Eye (tissue), 1 donor: ENCODE measurements around the gene BRD1.

Source experiments
- DNase-seq: peaks from one replicate; pipeline ENCODE4 v3.0.0-alpha.2; 2015

Gene BRD1

DNA sequence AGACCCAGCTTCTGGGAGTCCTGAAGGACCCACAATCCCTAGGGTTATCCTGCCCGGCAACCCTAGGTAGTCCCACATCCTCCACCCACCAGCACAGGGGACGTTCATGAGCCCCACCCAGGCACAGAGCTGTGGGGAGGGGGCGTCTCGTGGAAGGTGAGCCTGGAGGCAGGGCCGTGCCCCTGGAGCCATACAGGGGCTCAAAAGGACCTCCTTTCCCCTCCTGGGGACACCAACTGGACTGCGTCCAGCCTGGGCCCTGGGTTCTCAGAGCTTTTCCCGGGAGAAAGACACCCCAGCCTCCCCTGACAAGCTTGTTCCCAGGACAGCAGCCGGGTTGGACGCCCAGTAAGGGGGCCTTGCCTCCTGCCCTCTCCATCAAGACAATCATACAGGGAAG is 78.4 kb downstream of the BRD1 start:
- DNase-seq, result no peak

DNA sequence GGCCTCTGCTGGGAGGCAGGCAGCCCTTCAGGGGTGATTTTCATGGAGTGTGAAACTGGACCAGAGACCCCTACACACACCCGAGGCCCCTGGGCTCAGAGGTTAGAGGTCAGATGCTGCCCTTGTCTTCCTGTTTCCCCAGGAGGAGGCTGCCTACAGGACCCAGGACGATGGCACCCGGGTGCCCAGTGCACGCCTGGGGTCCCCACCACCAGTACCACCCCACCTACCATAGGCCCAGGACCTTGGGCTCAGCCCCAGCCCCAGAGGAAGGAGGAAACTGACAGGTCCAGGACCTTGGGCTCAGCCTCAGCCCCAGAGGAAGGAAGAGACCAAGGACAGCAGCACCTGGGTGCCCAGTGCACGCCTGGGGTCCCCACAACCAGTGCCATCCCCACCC is 79.2 kb downstream of the BRD1 start:
- DNase-seq, result no peak

DNA sequence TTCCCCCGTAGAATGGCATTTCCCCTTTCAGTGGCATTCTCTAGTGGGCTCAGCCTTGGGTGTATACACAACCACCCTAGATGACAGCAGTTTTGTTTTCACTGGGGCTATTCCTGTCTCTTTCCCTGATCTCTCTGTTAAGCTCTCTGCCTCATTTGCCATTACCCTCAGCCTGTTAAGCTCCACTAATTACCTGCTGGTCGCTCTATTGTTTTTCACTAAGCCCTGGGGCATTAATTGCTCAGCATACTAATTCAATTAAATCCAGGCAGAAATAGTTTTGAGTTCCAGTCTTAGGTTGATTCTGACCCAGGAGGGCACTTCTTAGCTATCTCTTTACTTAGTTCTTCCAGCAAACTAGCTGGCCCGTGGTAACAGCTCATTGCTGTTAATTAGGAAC is 80.0 kb downstream of the BRD1 start:
- no peak for DNase-seq

DNA sequence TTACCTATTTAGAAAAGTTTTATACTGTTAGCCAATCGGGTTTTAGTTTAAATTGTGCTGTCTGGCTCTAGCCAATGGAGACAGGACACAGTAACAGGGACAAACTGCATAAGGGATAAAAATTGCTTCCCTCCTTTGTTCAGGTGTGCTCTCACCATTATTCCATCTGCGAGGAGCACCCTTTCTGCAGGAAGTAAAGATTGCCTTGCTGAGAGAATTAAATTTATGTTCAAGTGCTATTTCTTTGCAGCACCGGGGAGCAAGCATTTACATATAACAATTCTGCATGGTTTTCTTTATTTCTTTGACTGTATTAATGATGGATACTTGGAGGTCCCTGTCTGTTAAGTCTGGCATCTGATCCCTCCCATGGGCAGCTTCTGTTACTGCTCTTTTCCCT is 80.5 kb downstream of the BRD1 start:
- no peak for DNase-seq

DNA sequence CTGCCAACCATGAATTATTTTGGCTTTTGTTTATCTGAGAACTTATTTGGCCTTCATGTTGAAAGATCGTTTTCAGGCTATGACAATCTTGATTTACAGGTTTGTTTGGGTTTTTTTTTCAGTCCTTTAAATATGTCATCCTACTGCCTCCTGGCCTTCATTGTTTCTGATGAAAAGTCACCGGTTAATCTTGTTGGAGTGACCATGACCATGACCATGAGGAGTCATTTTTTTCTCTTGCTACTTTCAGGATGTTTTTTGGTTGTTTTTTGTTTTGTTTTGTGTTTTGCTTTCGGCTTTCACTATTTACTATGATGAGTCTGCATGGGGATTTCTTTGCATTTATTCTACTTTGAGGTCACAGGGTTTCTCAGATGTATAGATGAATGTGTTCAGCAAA is 81.6 kb downstream of the BRD1 start:
- no peak for DNase-seq

DNA sequence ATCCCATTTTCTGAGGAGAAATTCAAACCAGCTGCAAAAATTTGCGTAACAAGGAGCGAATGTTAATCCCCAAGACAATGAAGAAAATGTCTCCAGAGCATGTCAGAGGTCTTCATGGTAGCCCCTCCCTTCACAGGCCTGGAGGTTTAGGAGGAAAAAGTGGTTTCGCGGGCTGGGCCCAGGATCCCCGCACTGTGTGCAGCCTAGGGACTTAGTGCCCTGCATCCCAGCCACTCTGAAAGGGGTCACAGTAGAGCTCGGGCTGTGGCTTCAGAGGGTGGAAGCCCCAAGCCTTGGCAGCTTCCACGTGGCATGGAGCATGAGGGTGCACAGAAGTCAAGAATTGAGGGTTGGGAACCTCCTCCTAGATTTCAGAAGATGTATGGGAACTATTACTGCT is 87.4 kb downstream of the BRD1 start:
- no peak for DNase-seq

DNA sequence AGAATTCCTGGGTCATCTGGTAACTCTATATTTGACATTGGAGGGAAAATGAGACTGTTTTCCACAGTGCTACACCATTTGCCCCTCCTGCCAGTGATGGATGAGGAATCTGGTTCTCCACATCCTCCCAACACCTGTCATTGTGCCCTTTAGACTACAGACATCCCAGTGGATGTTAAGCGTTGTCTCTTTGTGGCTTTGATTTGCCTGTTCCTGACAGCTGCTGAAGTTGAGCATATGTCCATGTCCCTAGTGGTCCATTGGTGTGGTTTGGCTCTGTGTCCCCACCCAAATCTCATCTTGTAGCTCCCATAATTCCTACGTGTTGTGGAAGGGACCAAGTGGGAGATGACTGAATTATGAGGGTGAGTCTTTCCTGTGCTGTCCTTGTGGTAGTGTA is 88.5 kb downstream of the BRD1 start:
- DNase-seq, result no peak

DNA sequence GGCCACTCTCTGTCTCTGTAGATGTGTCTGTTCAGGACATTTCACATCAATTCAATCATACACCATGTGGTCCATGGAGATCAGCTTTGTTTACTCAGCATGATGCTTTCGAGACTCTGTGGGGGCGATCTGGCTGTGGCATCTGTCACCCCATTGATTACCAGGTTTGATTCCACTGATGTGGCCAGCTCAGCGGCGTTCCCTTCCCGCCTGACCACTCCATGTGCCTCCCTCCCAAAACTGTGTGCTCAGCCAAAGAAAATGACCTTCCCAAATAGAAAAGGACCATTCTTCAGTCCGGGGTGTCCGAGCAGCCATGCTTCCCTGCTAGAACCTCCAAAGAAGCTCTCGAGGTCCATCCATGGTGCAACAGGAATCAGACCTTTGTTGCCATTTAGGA is 89.1 kb downstream of the BRD1 start:
- DNase-seq, result peak; percentile 13

DNA sequence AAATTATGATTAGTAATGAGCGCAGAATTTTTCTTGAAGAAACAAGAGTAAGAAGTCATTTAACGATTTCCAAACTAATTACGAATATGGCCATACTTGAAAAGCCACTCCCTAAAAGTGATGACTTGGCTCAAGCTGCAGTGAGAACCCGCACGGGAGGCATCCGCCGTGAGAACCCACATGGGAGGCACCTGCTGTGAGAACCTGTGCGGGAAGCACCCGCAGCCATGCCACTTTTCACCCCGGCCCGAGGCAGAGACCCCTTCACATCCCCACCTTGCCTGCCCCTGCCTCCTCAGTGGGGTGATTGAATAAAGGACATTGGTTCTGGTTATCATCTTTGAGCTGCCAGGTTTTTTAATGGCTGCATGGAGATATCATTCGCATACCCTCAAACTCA is 89.7 kb downstream of the BRD1 start:
- no peak for DNase-seq

DNA sequence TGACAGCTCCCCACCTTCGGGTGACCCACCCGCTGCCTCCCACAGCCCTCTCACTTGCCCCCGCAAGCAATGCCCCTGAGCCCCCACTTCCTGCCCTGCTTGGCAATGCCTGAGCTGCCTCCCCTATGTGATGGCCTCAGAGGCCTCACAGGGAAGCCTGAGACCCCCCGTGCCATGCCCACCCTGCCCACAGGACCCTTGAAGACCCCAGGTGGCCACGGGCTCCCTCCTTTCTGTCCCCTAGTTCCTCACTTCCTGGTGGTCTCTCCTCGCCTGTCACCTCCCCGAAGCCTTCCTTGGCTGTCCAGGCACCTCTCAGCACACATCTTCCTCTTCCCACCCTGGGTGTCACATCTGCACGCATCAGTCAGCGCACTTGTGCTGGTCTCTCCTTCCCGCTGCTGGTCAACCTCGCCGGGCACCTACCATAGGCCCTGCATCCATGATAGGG is 90.5 kb downstream of the BRD1 start:
- DNase-seq, result no peak

DNA sequence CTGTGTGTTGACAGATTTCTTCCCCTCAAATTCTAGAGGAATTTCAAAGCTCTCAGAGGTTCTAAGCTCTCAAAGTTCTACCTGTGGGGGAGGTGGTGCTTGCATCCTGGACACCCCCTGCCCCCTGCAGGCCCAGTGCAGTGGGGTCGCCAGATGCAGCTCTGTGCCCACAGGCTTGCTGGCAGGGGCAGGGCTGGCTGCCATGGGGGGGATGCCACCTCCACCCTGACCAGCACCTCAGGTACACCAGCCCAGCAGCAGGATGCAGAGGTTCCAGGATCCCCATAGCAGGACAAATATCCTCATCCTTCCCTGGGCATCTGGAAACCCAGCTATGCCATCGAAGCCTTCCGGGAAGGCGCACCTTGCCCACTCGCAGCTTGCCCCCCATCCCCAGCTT is 91.1 kb downstream of the BRD1 start:
- DNase-seq, result no peak

DNA sequence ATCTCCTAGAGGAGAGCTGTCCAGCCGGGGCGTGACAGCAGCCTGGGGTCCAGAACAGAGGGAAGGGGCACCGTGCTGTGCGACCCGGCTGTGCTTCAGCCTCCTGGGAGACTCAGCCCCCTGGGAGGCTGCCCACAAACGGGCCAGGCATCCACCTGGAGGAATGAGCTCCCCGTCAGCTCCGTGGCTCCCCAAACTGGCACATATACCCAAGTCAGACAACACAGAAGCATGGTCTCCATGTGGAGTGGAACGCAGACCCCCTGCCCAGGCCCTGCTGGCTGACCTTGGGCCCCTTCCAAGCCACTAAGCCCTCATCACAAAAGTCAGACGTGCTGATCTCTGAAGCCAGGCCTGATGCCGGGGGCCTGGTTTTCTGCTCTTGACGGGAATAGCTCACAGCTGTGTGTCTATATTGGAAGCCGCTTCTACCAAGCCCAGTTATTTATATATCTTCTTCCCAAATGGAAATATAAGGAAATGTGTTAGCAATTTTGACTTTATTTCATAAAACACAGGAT is 91.7 kb downstream of the BRD1 start:
- no peak for DNase-seq

DNA sequence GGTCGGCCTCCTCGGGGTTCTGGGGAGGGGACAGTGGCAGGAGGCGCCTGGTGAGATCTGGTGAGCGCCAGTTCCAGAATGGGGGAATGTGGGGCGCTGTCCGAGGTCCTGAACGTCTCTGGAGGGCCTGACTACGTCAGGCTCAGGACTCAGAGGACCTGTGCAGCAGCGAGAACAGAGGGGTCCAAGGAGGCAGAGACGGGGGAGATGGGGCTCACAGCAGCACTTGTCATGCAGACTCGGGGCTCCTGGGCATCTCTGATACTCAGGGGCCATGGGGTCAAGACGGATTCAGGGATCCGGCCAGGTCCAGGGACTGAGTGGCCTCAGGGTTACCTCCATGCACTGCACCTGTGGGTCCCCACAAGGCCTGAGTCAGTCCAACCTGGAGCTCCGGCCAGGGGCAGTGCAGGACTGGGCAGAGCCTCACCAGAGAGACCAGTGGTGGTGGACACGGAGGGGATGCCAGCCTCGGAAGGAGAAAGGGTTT is 92.2 kb downstream of the BRD1 start:
- DNase-seq, result peak; percentile 81

DNA sequence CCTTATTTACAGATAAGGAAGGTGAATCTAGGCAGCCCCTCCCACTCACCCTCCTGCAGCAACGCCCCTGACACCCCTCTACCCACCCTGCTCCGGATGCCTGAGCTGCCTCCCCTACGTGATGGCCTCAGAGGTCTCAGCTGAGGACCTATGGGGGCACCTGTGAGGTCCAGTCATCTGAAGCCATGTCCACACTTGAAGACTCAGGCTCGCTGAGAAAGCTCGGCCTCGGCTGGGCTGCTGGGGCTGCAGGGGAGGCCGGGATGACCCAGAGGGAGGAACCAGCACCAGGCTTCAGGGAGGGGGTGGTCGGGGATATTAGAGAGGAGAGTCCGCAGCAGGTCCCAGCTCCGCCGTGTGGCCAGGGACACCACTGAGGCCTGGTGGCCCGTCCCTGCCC is 92.8 kb downstream of the BRD1 start:
- no peak for DNase-seq

DNA sequence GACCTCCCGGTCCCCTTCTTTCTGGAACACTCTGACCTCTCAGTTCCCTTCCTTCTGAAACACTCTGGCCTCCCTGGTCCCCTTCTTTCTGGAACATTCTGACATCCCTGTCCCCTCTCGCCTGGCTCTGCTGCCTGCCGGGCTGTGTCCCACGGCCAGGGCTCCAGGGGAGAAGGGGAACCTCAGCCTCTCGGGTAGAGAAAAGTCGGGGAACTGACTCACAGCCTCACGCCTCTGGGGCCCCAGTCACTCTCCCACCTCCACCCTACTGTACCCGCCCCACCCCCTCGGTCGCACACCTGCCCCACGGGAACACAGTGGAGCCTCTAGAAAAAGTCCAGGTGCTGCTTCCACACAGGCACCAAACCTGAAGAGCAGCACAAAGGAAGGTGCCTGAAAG is 93.3 kb downstream of the BRD1 start:
- DNase-seq, result no peak

DNA sequence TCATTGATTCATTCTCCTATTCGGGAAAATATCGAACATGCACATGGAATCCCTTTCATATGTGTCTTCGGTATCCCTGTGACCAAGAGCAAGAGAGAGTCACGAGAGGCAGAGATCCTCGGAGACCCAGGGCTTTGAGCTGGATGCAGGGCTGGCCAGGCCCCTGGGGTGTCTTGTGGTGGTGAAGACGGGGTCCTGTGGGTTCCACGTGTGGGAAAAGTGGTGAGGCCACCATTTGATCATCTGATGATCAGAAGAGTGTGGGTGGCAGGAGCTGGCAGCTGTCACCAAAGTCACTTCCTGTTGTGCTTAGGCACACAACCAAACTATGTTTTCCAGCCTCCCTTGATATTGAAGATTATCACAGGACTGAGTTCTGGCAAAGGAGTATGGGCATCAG is 94.0 kb downstream of the BRD1 start:
- no peak for DNase-seq

DNA sequence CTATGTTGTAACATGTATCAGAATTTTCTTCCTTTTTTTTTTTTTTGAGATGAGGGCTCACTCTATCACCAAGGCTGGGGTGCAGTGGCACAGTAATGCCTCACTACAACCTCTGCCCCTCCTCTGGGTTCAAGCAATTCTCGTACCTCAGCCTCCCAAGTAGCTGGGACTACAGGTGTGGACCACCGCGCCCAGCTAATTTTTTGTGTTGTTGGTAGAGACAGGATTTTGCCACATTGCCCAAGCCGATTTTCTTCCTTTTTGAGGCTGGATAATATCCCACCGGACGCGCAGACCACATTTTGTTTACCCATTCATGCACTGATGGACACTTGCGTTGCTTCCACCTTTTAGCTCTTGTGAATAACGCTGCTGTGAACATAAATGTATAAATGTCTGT is 97.0 kb downstream of the BRD1 start:
- DNase-seq, result no peak

DNA sequence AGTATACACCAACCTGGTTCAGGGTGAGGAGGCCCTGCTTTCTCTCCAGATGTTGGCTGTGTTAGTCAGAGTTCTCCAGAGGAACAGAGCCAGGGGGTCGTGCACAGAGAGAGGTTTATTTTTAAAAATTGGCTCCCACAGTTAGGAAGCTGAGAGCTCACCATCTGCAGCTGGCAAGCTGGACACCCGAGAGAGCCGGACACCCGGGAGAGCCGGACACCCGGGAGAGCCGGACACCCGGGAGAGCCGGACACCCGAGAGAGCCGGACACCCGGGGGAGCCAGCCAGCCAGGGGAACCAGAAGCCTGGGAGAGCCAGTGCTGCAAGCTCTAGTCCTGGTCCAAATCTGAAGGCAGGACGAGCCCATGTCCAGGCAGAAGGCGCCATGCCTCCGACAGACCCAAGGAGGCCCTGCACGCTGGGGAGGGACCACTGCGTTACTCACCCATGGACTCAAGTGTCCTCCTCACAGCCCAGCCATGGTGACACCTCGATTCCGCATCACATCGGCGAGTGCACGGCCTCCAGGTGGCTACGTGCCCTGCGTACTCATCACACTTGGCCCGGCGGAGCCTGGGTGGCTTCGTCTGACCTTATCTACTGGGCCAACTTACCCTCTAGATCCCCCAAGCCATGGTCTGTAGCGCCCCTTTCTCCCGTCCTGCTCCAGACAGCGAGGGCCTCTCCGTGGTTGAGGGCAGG is 99.0 kb downstream of the BRD1 start:
- no peak for DNase-seq

DNA sequence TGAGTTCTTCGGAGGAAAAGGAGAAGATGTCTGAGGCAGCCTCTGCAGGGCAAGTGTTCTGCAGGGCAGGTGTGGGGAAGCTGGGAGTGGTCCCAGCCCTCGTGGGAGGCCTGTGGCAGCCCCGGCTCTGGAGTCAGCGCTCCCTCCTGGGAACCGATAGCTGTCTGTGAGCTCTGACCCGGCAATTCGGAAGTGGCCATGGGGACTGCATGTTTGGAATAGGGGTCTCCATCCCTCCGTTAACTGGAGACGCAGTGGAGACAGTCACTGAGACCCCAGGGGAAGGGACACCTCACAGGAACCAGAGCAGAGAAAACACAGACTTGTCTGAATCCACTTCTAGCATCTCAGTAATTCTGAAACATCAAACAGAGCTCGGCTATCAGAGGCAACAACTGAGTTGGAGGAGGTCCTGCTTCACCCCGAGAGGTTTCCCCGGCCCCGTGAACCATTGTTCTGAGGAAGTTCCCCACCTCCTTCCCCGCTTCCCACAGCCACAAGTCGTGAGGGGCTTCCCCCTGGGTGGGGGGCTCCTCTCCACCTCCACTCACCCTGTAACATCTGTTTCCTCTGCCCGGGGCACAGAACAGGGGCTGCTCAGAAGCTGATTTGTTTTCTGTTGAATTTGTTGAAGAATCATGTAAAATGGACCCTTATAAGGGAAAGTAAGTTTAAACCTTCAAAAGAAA is 99.6 kb downstream of the BRD1 start:
- DNase-seq, result no peak

DNA sequence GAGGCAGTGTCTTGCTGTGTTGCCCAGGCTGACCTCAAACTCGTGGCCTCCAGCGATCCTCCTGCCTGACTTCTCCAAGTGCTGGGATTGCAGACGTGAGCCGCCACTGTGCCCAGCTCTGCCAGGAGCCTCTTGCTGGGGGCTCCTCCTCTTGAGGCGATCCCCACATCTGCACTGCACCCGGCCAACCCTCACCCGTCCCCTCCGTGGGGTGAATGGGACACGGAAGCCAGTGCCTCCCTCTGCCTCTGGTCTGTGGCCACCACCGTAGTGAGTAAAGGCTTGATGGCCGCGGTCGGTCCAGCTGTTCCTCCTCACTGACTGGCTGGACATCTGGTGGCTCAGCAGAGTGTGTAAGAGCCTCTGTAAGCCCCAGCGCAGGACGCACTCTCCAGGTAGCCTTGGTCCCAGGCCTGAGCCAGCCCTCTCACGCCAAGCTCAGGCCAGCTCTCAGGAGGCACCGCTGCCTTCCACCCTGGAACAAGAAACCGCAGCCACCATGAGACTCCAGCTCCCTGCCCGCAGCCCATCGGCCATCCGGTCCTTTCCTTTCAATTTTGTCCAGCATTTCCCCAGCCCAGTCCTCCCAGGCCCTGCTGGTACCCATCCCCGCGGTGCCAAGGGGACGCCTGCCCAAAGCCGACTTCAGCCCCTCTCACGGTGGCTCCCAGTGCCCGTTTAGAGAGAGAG is 100.3 kb downstream of the BRD1 start:
- DNase-seq, result no peak

DNA sequence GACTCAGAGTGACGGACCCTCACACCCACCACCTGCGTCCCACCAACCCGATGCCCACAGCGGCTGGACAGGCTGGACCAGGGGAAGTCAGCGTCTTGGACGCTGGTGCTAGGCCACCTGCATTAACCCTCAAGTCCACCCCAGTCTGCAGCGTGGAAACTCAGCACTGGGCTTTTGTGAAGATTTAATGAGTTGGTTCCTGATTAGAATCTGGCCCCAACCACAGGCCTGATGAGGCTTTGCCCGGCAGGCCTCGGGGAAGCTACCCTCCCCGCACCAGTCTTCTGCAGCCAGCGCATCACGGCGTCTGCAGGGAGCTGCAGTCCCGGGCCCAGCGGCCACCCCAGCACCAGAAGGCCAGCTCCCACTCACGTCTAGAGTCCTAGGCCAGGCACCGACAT is 101.0 kb downstream of the BRD1 start:
- no peak for DNase-seq

DNA sequence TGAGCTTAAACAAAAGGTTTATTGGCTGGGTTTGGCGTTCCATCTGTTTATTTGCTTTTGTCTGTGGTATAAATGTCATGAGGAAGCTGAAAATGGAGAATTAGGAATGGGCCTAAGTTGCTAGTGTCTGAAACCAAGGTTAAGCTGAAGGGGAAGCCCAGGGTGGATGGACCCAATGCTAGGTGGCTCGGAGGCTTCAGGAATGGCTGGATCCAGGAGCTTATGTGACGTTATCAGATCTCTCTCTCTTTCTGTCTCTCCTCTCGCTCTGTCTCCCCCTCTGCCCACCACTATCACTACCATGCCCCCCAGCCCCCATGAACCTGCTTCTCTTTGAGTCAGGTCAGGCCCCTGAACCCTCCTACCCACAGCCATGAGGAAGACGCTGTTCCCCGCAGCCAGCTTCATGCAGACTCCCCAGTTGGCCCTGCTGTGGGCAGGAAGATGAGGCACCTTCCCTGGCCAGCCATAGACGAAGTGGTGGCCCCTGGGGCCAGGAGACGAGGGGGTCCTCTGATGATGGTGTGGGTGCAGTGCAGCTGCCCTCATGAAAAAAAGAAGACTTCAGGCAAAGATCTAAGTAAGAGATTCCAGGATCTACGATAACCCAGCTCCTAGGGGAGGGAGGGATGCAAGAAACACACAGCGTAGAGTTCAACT is 101.5 kb downstream of the BRD1 start:
- DNase-seq, result no peak

DNA sequence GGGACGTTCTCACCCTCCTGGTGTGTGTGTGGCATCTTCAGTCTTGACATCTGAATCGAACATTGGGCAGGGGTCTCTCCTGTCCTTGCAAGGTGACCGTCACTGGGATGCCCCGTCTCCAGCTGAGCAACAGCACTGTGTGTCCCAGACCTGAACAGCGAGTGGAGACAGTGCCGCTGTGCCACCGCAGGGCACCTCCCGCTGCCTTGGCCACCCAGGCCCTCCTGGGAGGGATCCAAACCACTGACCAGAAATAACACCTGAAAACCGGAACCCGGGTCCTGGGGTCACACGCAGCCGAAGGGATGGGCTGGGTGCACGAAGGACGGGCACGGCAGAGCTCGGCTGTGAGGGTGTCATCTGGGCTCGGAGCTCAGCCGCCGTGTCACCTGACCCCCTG is 102.2 kb downstream of the BRD1 start:
- DNase-seq, result no peak
